ENCODE measurements around the gene DLG2. TPM values are rescaled to one million over a fixed set of nuclear protein-coding genes. Genes with fewer than 3 reads are reported as not detected.

Gene DLG2
- total RNA-seq, 2 experiments from 2014 or later: 2.0 to 2.1 TPM

DNA sequence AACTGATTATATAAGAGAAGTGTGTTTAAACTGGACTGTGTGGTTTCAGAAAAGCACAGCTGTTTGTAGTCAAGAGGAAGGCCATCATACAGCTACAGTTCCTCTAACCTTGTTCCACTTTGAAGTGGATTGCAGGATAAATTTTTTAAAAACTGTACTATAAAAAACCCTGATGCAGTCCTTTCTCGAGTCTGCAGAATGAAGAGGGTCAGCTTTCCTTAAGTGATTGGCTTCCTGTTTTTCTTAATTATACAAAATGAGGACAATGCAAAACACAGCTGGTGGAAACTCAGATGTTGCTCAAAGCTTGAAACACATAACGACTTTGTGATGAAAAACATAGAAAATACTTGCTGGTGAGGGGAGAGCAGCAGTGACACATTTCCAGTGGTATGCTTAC is 1060.5 kb downstream of the DLG2 start:
- ChIA-PET POLR2A (no interaction called here), CTCF (no interaction called here)
- Histone ChIP-seq H3K4me3 (ENCODE audit: low read length) (no peak overlapping the region), H3K9me3 (ENCODE audit: control insufficient read depth in 1 of 2, insufficient read depth in 1 of 2, low read length in 2 of 2) (peaks cover 3 to 7% of the 10 kb centered on the region in 2 experiments), H3K36me3 (ENCODE audit: insufficient read depth, low read length) (no peaks in the 10 kb centered on the region), H3K27ac (ENCODE audit: low read depth in 1 of 2, low read length in 2 of 2) (no peak overlapping the region), H3K4me1 (ENCODE audit: insufficient read depth, low read length) (no peaks in the 10 kb centered on the region), H3K27me3 (ENCODE audit: control insufficient read depth in 1 of 2, insufficient read depth in 2 of 2, low read length in 2 of 2) (no peaks in the 10 kb centered on the region)
- no peaks in the 10 kb centered on the region for H3K27me3 Mint-ChIP-seq
- TF ChIP-seq, protein P1, sequence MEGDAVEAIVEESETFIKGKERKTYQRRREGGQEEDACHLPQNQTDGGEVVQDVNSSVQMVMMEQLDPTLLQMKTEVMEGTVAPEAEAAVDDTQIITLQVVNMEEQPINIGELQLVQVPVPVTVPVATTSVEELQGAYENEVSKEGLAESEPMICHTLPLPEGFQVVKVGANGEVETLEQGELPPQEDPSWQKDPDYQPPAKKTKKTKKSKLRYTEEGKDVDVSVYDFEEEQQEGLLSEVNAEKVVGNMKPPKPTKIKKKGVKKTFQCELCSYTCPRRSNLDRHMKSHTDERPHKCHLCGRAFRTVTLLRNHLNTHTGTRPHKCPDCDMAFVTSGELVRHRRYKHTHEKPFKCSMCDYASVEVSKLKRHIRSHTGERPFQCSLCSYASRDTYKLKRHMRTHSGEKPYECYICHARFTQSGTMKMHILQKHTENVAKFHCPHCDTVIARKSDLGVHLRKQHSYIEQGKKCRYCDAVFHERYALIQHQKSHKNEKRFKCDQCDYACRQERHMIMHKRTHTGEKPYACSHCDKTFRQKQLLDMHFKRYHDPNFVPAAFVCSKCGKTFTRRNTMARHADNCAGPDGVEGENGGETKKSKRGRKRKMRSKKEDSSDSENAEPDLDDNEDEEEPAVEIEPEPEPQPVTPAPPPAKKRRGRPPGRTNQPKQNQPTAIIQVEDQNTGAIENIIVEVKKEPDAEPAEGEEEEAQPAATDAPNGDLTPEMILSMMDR (IDR thresholded peaks at IDR 0.05): no peak
- ATAC-seq (ENCODE audit: poor library complexity) (no peak), DNase-seq (no peak)
- H3K27ac Mint-ChIP-seq: no peak overlapping the region
- H3K4me1 Mint-ChIP-seq (ENCODE audit: low read depth): no peaks in the 10 kb centered on the region
- H3K36me3 Mint-ChIP-seq (ENCODE audit: low read depth): no peaks in the 10 kb centered on the region
- peaks cover 9% of the 10 kb centered on the region for H3K9me3 Mint-ChIP-seq
- intact Hi-C loops (cut with DNase I, micrococcal nuclease): no loop called here
- no peak overlapping the region for H3K4me3 Mint-ChIP-seq

DNA sequence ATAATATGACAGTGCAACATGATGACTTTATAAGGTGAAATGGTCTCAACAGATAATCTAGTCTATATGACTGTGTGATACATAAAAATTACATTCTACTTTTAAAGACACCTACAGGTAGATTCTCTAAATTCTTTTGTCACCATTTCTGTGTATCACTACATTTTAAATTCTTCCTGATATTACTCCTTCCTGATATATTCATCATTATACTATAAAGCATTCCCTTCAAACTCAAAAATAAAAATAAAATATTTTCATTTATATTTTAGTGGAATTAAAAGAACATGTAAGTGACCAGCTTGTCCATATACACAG is 1062.3 kb downstream of the DLG2 start:
- no peaks in the 10 kb centered on the region for H3K4me1 Mint-ChIP-seq (ENCODE audit: low read depth)
- H3K9me3 ChIP-seq (ENCODE audit: control insufficient read depth in 1 of 2, insufficient read depth in 1 of 2, low read length in 2 of 2): peaks cover 3 to 7% of the 10 kb centered on the region in 2 experiments
- H3K36me3 ChIP-seq (ENCODE audit: insufficient read depth, low read length): no peaks in the 10 kb centered on the region
- H3K4me3 Mint-ChIP-seq: no peak overlapping the region
- no peaks in the 10 kb centered on the region for H3K27me3 ChIP-seq (ENCODE audit: control insufficient read depth in 1 of 2, insufficient read depth in 2 of 2, low read length in 2 of 2)
- H3K4me3 ChIP-seq (ENCODE audit: low read length): no peak overlapping the region
- H3K27me3 Mint-ChIP-seq: no peaks in the 10 kb centered on the region
- ATAC-seq (ENCODE audit: poor library complexity) (no peak), DNase-seq (no peak)
- ChIA-PET POLR2A (no interaction called here), CTCF (interaction anchor here (1.0 kb wide), 1 partner anchor 16 kb away, joined by 4 read pairs; no protein-coding TSS in a partner anchor)
- H3K27ac ChIP-seq (ENCODE audit: low read depth in 1 of 2, low read length in 2 of 2): no peak overlapping the region
- no peaks in the 10 kb centered on the region for H3K36me3 Mint-ChIP-seq (ENCODE audit: low read depth)
- H3K27ac Mint-ChIP-seq: no peak overlapping the region
- peaks cover 5% of the 10 kb centered on the region for H3K9me3 Mint-ChIP-seq
- intact Hi-C loops (cut with DNase I, micrococcal nuclease): no loop called here
- H3K4me1 ChIP-seq (ENCODE audit: insufficient read depth, low read length): no peaks in the 10 kb centered on the region
- TF ChIP-seq, protein P1 (IDR thresholded peaks at IDR 0.05): no peak

DNA sequence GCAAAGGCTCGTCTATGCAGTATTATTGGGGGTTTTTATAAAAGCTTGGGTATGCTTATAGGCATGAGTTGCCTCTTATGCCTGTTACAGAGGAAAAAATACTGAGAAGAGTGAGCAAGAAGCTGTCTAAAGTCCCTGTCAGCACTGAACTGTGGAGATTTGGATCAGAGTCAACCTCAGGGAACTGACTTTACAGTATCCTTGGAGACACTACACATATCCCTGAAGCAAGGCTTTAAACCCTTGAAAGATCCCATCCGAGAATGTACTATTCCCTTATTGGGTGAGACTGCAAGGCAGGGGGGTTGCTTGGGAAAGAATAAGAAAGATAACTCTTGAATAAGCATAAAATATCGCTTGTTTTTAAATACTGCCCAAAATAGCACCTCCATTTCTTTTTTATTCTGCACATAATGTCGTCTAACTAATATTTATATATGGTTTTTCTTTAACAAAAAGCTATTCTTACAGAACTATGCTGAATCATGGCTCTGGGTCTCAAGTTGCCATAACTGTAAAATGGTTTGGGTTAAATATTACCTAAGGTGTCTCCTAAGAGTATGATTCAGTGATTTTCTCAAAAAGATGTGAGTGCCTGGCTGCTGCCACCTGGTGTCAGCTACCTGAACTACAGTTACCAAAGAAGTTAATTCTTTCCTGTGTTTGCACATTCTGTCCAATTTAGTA is 1062.8 kb downstream of the DLG2 start:
- H3K27me3 Mint-ChIP-seq: no peaks in the 10 kb centered on the region
- peak in 3 of 14 experiments; percentile 9 to 20 (median 13) for DNase-seq

More for the DNA sequence above, 1062.8 kb downstream of the DLG2 start:
- no peaks in the 10 kb centered on the region for H3K36me3 Mint-ChIP-seq (ENCODE audit: low read depth)
- Histone ChIP-seq H3K36me3 (ENCODE audit: insufficient read depth, low read length) (no peaks in the 10 kb centered on the region), H3K27ac (ENCODE audit: low read depth in 1 of 2, low read length in 2 of 2) (no peak overlapping the region), H3K4me3 (ENCODE audit: low read length) (no peak overlapping the region), H3K9me3 (ENCODE audit: control insufficient read depth in 1 of 2, insufficient read depth in 1 of 2, low read length in 2 of 2) (peaks cover 3 to 7% of the 10 kb centered on the region in 2 experiments), H3K27me3 (ENCODE audit: control insufficient read depth in 1 of 2, insufficient read depth in 2 of 2, low read length in 2 of 2) (no peaks in the 10 kb centered on the region), H3K4me1 (ENCODE audit: insufficient read depth, low read length) (no peaks in the 10 kb centered on the region)
- no peaks in the 10 kb centered on the region for H3K9me3 Mint-ChIP-seq
- no peak for ATAC-seq (ENCODE audit: poor library complexity)
- H3K4me1 Mint-ChIP-seq (ENCODE audit: low read depth): no peaks in the 10 kb centered on the region
- ChIA-PET POLR2A (no interaction called here), CTCF (interaction anchor here (1.0 kb wide), 1 partner anchor 17 kb away, joined by 4 read pairs; no protein-coding TSS in a partner anchor)
- no peak overlapping the region for H3K4me3 Mint-ChIP-seq
- H3K27ac Mint-ChIP-seq: no peak overlapping the region
- TF ChIP-seq, protein P1 (IDR thresholded peaks at IDR 0.05): peak; percentile 67
- intact Hi-C loops (cut with DNase I, micrococcal nuclease): no loop called here
